HG02798 (cell line): ENCODE results near the gene WWC2.

Experiments used
- ATAC-seq: cut with Tn5 transposase; IDR thresholded peaks from one replicate; pipeline ENCODE4 v1.9.1; 2021; ENCODE audit warnings: mild to moderate bottlenecking; ENCODE audit not compliant: unreplicated experiment, poor library complexity

WWC2 gene

DNA sequence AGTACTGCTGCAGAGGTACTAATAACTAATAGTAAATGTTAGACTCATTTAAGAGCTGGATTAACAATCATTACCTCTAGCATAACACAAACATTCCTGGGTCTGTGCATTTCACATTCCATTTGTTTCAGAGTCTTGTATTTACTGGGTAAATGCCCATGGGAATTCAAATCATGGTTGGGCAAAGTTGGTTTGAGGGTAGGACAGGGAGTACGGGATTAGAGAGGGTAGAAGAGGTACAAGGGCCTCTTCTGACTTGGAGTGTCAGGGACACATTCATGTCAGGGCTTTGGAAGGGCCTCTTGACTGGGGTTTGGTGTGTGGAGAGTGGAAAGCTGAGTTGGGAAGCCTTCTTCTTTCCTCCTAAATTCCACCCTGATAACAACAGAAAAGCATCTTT, 65.9 kb downstream of the WWC2 start:
- no peak for ATAC-seq

DNA sequence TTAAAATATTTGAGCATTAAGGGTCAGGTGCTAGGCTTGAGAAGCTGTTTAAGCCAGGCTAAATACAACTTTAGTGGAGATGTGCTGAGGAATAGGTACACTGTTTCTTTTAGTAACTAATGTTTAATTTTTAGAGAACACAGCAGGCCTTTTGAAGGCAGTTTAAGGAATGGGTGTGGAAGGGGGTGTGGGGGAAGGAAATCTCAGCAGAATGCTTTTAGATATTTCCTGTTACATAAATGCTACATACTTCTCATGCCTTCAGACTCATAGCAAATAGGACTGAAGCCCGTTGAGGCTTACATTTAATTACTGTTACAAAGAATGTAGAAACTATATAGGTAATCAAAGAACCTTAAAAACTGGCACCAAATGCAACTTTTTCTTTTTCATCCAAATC, 66.3 kb downstream of the WWC2 start:
- no peak for ATAC-seq

DNA sequence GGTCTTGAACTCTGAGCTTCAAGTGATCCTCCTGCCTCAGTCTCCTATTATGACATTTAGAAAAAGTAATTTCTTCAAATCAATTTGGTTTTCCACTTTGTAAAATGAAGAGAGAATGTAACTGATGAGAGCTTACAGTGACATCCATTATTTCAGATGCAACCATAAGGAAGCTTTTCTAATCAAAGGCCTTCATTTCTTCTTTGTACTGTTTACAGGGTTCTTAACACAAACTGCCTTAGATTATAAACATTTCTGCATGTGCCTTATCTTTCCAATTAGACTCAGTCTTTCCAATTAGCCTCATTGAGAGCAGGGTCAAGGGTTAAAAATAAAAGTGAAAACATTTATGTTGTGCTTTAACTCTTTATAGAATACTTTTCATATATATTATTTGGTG, 71.8 kb downstream of the WWC2 start:
- no peak for ATAC-seq

DNA sequence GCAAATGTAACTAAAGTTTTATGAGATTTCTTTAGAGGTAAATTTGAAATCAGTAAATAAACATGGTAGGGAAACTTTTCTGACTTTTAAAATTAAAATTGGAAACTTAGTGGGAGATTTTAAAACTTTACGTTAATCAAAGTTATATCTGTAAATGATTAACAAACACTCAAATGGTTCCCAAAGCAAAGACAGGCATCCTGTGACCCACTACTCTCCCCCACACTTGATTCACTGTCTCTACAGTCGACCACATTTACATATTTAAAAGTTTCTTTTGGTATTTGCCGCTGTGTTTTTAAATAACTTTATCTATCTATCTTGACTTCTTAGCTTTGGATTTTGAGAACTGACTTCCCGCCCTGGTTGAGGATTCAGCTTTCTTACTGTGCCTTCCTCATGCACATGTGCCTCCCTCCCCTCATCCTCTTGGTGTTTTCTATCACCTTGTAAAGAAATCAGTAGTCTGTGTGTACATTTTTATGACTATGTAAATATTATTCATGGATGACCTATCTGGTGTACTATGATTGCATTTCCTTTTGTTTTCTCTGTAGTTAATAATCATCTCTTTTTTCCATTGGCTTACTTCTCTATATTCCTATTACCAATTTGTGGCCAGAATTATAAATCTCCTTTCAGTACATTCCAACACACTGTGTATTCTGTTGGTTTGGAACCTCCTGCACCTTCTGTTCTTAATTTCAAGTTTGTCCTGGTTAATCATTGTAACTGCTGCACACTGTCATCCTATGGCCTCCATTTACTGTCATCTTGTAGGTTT, 72.6 kb downstream of the WWC2 start:
- no peak for ATAC-seq

DNA sequence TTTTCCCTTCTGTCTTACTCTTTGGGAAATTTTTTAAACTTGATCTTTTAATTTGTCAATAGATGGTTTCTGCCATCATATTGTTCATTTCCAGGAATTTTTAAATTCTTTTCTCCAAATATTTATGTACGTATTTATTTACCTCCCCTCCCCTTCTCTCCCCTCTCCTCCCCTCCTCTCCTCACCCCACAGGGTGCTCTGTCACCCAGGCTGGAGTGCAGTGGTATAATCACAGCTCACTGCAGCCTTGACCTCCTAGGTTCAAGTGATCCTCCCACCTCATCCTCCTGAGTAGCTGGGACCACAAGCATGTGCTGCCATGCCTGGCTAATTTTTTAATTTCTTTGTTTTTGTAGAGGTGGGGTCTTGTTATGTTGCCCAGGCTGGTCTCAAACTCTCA, 73.8 kb downstream of the WWC2 start:
- ATAC-seq, result no peak

DNA sequence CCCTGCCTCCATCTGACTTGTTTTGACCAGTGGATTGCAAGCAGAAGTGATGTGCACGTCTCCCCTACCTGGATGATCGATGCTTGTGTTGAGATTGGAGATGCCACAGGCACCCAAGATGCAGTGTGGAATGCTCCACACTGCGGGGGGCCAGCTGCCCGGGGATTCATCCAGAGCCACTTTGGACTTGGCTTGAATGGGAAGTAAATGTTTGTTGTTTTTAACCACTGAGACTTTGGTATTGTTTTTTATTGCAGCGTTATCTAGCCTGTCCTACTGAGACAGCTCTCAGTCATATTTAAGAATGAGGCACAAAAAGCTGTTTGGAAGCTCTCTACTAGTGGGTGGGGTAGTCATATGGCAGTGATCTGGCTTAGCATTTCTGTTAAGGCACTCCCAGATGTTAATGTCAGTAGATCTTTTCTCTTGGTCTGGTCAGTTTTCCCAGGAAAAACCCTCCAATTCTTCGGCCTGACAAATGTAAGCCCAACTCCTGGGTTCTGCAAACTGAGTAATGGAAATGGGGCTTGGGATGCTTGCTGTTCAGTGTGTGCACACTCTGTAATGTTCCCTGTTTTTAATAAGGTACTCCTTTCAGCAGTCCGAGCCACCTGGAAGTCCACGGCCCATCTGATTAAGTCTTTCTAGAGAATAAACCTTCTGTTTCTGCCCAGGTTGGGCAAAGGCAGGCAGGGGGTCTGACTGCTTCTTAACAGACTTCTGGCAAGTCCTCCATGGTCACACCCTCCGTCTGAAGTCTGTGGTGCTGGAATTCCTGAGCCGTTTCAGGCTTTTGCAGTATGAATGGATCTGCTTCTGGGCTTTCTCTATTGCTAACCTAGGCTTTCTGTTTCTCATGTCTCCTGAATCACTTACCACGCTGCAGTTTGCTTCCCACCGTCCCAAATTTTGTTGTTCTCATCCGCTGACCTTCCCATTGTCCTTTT, 74.8 kb downstream of the WWC2 start:
- ATAC-seq, result no peak

DNA sequence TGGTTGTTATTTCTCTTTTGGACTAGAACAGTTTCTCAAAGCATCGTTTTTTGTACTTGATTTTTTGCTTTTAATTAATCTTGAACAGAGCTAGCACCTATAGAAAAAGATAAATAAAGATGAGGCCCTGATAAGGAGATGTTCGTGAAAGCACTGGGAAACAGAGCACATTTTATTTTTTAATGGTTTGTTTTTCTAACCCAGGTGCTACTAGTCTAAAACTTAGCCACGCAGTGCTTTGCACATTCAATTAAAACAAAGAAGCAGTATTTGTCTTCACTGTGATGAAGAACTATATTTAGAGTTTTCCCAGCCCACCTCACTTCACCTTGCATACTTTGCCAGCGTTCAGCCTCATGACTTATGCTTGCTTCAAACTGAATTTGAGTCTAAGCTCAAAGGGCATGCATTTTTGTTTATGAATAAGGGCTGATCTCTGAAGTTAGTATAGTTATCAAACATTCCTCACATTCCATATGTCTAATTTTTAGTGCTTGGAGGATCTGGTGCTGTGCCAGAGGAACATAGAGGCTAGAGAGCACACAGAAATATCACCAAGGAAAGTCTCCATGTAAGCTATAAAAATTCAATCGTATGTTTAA, 76.7 kb downstream of the WWC2 start:
- ATAC-seq, result no peak

DNA sequence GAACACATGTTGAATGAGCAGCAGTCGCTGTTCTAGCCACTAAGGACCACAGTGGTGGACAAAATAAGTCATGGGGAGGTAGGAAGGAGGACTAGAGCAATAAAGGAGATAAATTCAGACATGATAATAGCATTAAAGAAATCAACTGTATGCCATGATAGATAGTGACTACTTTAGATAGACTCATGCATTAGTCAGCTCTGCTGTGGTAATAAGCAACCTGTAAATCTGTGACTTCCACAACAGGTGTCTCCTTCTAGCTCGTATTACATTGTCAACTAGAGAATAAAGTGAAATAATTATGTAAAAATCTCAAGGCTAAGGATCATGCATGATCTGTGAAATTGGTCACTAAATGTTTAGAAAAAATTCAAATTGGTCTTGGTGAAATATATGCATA, 77.9 kb downstream of the WWC2 start:
- ATAC-seq, result no peak

DNA sequence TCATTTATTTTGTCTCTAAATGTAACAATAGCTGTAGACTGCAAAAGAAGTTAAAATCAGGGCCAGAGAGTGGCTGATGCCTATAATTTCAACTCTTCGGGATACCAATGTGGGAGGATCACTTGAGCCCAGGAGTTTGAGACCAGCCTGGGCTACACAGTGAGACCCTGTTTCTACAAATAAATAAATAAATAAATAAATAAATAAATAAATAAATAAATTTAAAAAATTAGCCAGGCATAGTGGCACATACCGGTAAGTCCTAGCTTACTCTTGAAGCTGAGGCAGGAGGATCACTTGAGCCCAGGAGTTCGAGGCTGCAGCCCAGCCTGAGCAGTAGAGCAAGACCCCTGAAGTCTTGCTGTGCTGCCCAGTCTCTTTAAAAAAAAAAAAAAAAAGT, 79.1 kb downstream of the WWC2 start:
- no peak for ATAC-seq

DNA sequence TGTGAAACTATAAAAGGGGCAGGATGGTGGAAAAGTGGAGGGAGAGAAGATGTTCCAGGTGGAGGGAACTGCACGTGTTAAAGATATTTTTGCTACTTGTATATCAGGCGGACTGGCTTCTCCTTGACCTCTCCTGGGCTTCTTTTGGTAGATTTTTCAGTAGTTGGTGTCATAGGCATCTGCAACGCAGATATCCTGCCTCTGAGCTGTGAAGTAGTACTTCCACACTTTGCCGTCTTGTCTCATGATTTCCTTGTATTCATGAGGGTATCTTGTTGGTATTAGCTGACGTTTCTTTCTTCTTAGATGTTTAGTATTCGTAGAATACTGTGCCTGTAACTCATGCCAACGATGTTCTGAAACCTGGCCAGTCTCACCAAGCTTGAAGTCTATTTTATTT, 81.0 kb downstream of the WWC2 start:
- no peak for ATAC-seq

DNA sequence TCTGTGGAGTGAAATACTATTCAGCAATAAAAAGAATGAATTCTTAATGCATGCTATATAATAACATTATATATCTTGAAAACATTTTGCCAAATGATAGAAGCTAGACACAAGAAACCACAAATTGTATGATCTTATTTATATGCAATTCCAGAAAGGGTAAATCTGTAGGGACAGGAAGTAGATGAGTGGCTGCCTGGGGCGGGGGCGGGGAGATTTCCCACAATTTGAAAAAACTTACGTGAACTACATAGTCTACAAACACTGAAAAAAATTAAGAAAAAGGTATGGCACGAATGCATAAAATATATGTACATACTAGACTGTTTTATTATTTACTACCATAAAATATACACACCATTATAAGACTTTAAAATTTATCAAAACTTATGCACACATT, 81.6 kb downstream of the WWC2 start:
- no peak for ATAC-seq

DNA sequence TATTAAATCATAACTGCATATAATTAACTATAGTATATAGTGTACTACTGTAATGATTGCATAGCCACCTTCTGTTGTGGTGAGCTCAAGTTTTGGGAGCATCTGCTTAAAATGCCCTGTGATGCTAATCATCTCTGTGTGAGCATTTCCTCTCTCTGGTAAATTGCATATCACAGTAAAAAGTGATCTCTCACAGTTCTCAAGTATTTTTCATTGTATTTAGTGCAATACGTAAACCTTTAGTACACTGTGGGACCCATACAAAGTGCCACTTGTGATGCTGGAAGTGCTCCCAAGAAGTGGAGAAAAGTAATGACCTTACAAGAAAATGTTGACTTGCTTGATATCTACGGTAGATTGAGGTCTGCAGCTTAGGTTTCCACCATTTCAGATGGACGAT, 82.0 kb downstream of the WWC2 start:
- ATAC-seq, result no peak

DNA sequence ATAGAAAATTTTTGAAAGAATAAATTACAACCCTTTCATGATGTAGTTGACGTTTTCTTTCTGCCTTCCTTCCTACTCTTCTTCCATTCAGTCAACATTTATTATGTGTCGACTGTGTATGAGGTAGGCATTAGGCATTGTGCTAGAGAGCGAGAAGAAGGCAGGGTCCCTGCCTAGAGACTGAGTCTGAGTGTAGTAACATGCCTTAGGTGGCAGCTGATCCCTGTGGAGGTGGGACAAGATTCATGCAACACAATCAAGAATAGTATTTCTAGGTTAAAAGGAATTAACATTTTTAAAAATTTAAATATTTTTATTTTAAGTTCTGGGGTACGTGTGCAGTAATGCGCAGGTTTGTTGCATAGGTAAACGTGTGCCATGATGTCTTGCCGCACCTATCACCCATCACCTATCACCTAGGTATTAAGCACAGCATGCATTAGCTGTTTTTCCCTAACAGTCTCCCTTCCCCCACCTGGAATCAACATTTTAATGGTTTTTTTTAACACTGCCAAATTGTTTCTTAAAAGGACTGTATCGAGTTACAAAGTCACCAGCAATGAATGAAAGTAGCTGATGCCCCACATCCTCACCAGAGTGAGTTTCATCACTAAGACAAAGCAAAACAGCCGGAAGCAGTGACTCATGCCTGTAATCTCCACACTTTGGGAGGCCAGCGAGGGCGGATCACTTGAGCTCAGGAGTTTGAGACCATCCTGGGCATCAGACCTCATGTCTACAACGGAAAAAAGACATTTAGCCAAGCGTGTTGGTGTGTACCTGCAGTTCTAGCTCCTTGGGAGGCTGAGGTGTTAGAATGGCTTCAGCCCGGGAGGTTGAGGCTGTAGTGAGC, 84.0 kb downstream of the WWC2 start:
- no peak for ATAC-seq

DNA sequence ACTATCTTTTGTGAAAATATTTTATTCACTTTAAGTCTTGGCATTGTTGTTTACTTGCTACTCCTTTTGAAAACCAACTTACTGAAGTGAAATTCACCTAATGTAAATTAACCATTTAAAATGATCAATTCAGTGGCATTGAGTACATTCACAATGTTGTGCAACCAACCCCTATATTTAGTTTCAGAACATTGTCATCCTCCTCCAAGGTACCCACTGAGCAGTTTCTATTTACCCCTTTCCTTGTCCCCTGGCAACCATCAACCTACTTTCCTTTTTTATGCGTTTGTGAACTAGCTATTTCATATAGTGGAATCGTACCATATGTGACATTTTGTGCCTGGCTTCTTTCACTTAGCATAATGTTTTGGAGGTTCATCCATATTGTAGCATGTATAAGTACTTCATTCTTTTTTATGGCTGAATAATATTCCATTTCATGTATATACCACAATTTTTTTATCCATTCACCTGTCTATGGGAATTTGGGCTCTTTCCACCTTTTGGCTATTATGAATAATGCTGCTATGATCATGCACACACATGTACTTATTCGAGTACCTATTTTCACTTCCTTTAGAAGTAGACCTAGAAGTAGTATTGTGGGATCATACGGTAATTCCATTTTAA, 85.0 kb downstream of the WWC2 start:
- ATAC-seq, result no peak

DNA sequence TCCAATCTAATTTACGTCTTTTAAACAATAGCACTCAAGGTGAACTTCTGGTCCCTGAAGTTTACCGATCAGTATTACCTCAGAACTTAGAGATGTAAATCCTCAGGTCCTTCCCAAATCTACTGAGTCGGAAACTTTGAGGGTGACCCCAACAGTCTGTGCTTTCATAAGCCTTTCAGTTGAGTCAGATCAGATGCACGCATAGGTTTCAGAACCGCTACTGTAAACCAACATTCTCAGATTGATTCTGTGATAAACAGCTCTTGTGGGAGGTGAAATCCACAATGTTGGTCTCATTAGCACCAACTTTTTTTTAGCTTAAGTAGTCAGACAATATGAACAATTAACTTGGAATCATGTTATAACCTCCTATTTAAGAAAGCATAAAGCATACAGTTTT, 86.0 kb downstream of the WWC2 start:
- ATAC-seq, result peak; percentile 68

DNA sequence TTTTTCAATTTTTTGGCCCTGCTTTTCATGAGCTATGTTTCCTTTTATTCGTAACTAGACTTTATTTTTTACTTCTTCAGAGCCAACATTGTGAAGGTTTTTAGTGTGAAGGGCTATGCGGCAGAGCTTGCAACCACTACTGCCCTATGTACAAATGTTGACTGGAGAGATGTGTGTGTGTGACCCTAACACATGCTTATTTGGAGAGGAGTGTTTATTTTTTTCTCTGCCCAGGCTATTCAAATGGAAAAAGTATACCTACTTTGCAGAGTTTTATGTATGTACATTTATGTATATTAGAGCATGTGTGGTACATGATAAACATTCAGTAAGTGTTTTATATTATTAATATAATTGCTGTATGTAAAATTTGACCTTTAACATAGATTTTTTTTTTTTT, 86.5 kb downstream of the WWC2 start:
- no peak for ATAC-seq

DNA sequence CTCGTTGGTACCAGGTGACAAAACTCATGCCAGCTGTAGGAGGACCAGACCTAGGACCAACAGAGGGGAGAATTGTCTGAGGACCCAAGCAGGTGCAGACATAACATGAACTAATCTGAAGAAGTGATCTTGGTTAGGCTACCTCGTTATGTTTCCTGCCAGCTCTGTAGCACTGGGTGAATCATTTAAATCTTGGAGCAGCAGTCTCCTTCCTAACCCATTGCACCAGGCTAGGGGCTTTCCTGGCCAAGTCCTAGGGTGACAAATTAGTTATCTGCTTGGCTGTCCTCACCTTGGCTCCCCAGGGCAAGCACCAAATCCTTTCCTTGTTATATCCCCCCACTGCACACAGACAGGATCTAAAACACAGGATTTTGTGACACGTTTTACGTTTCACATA, 87.8 kb downstream of the WWC2 start:
- no peak for ATAC-seq

DNA sequence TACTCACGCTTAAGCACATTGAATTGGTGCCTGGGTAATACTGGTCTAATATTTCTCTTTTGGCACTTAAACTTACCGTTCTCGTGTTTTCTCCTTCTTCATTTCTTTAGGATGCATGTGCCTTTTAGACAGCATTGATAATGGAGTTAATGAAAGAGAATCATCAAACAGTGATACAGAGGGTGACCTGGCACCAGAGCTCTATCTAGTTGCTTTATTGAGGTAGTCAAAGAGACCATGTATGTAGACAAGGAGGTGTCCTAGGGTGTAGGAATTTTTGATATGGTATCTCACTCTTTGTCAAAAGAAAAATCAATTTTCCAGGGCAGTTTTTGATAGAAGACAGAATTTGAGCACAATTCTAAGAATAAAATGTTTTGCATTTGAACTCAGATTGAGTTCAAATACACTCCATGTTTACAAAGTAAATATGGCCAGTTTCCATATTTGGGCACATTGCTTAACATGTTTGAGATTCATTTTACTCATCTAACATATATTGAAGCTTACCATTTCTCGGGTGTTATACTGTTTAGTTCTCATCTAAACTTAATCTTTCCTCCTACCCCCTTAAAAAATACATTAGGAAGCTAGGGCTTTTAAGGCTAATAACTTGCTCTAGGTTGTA, 92.0 kb downstream of the WWC2 start:
- no peak for ATAC-seq

DNA sequence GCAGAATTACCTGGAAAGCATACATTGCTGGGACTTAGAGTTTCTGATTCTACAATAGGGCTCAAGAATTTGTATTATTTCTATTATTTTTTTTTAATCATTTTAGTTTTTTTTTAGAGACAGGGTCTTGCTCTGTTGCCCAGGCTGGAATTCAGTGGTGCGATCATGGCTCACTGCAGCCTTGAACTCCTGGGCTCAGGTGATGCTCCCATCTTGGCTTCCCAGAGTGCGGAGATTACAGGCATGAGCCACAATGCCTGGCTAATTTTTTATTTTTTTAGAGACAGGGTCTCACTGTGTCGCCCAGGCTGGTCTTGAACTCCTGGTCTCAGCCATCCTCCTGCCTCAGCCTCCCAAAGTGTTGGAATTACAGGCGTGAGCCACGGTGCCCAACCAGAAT, 92.6 kb downstream of the WWC2 start:
- no peak for ATAC-seq
